IPS DF 4.7 (cell line): ENCODE results near the gene UST.
"Not testable (repeated sequence)": the region's sequence is repeated elsewhere in the genome, so short reads cannot be mapped to it uniquely, and the experiment has no call there.

ENCODE experiments used
- DNase-seq: peaks from one replicate; pipeline ENCODE4 v3.0.0-alpha.2; 2013; ENCODE audit warnings: low spot score; ENCODE audit errors: extremely low read depth

Gene UST

DNA sequence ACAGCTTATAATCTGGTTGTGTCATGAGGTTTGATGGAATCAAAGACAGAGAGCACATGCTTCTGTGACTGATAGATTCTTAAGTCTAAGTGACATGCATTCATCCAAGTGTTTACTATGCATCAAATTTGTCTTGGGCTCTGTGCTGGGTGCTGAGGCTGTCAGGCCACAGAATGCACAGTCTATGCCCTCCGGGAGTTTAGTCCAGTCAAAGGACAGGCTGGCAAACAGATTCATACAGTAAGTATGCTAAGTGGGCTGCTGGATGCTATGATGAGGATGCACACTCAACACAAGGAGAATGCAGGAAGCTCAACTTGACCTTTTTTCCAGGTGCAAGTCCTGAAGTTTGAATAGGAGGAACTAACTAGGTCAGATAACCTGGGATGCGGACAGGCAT, 146.7 kb downstream of the UST start:
- DNase-seq = no peak

DNA sequence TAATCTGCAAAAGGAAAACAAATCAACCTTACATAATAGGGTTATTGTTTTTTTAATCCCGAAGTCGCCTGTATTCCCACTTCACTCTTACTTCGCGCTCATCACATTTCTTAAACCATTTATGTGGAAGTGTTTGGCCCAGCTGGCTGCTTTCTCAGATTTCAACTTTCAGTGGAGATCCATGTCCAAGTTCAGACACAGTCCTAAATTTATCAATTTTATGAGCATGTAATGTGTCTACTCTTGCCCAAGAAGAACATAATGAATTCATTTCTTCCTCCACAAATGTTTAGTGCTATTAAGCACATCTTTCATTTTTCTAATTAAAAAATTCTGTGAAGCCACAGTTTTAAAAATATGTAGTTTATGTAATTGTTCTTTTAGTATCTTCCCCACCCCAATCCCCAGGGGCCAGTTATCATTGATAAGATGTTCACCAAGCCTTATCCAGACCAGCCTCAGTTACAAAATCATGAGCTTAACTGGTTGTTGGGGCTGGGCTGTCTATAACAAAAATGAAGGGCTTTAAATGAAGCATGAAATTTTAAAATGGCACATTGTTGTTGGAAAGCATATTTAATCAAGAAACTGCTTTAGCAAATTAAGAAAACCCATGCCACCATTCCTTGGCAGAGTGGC, 151.7 kb downstream of the UST start:
- no peak for DNase-seq

DNA sequence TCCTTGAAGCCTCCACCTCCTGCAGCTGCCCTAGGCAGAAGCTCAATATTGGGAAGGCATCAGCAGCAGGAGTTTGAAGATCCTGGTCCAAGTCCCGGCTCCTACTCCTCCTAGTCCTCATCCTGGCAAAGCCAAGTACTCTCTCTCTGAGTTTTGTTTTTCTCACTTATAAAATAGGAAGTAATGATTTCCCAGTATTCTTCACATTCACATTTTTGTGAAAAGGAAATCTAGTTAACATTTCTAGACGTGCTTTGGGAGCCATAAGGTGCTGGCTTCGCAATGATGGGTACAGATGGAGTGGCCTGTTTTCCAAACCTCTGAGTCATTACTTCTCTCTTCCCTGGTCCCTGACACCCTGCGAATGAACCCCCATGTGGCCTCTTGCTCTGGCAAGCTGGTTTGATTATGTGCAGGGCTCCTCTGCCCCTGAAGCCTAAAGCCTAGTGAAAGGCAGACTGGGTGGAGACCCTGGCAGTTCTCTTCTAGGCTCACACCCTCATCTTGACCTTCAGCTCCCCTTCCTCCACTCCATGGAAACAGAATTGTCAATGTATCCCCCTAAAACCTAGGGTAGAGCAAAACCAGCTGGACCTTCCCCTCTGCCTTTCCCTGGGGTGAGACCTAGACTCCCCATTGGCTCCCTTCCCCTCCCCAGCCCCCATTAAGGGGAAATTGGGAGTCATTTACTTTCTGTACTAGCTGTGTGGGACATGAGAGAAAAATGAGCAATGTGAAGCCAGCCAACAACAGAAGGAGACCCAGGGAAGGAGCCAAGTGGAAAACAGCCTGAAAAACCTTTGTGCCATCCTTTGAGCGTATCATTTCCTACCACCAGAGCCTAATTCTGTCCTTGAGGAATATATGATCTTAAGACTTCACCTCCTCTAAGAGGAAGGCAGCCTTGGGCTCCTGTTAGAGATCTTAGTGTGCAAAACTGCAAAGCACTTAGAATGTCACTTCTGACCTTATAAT, 158.4 kb downstream of the UST start:
- DNase-seq = no peak

GRCh38 chr6:148905901-148906300, 159.1 kb downstream of the UST start:
- DNase-seq = no peak

DNA sequence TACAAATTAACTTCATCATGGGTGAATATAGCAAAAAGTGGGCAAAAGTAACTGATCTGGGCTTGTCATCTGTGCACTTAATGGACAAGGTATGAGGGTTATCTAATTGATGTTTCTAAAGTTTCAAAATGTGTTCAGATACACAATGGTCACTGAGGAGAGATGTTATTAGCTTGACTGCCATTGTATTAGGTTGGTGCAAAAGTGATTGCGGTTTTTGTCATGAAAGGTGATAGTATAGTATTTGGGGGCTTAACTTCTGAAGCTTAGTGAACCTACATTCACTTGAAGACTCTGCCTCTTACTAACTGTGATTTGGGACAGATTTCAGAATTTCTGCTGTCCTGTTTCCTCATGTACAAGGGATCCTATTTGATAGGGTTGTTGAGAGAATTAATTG, 159.6 kb downstream of the UST start:
- DNase-seq = no peak

DNA sequence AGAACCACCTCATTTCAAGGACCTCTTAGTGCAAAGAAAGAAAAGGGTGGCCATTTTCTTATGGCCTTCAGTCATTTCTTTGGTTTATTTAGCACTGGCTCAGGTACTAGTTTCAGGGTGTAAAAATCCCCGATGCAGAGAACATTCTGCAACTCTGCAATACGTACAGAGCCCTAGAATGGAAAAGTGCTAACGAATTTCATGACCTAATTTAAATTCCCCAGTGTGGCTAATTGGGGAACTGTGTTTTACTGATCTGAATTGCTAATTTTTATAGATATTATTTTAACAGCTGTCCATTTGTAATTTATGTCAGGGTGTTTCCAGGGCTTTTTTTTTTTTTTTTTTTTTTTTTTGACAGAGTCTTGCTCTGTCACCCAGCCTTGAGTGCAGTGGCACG, 160.7 kb downstream of the UST start:
- no peak for DNase-seq

DNA sequence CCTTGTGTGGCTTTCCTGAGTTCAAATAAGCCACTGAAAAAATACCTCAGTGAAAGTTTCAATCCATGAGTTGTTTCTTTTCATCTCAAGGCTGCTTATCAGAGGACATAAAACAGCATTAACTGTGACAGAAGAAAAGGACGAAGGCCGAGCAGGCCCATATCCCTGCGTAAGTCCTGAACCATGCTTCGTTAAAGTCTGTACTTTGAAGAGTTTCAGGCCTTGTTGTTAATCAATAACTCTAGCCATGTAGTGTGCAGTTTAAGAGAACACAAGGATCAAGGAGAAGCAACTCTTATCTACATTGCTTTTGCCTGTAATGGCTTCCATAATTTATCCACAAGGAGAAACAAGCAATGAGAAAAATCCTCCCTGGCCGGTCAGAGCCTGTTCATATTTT, 165.4 kb downstream of the UST start:
- no peak for DNase-seq

DNA sequence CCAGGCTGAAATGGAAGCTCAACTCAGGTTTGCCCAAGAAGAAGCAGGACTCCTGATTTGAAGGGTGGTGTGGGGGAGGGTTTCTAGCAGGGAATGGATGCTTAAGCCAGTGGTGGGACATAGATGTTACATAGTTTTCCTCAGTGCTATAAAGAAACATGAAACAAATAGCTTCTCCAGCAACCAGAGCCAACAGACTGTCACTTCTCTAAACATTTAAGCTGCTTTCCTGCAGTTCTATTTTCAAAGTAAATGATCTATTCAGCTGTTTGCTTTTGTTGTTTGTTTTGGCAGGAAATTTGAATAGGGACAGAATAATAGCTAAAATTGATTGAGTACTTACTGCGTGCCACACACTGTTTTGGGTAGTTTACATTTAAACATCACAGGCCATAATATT, 169.0 kb downstream of the UST start:
- DNase-seq = no peak

DNA sequence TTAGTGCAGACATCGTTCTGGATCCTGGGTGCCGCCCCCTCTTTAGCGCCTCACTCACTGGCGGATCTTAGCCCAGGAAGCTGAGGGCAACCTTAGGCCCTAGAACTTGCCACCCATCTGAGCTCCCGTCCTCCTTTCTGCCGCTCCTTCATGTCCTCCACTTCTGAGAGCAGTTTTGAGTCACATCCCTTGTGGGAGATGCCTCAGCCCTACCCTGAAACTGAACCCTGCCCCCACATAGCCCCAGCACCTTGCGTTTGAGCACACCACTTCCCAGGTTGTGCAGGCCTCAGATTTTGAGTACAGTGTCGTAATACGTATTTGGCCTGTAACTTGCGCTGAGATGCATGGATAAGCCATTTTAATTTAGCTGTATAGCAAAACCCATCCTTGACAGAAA, 169.7 kb downstream of the UST start:
- DNase-seq = not testable (repeated sequence)

DNA sequence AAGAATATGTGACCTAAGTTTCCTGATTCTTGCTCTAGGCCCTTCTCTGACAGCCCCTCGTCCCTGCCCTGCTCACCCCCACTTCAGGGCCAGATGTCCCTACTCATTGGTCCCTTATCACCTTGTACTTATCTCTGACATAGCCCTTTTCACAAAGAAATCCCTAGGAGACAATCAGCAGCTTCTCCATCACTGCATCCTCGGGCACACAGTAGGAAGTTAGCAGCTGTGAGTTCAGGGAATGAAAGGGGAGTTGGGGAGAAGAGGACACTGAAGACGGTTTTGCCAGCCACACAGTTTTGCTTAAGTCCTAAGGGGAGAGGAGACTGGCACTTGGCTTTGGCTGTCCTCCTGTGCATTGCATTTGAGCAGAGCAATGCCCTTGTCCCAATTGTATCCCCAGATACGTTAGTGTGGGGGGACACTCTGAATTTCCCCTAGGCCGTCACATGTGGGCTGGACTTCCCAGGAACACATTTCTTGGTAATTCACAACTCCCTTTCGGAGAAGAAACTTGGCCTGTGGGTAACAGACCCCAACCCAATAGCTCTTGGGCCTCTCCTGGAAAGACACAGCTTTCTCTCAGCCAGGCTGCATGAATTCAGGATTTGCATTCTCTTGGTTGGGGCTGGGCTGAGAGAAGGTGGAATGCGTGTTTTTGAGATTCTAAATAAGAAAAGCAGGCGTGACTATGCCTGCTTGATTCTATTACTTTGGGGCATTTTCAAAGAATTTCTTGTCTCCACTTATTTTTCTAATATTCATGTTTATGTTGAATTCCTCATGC, 177.6 kb downstream of the UST start:
- no peak for DNase-seq

GRCh38 chr6:148925701-148926100, 178.9 kb downstream of the UST start:
- DNase-seq = no peak

DNA sequence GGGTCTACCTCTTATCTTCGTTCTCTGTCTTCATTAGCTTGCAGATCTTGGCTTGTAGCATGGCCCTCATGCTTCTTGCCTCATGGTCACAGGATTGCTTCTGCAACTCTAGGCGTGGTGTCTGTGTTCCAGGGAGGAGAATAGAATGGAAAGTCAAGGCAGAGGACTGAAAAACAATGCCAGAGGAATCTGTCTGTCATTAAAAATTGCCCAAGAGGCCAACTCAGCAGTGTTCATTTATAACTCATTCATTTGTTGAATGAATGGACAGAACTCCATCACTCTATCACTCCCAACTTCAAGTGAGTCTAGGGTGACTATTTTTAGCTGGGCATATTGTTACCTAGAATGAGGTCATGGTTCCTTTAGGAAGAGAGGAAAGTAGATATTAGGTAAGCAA, 179.6 kb downstream of the UST start:
- DNase-seq = no peak

DNA sequence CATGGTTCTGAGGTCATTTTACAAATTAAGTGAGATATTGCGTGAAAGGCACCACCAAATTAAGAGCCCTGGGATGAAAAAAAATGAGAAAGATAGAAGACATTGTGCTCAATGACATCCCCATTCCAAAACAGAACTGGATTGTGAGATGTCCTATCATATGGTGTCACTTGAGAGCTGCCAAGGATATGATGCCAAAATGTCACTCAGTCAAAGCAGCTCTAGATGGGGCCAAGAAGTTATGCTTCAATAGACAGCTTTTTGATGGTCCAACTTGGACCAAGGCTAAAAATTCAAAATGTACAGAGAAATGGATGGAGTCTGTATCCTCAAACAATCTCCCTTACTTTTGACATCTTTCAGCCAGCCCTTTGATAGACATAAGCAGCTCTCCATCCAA, 180.8 kb downstream of the UST start:
- no peak for DNase-seq

- no peak for DNase-seq
Observed at GRCh38 chr6:148928811-148929210, 182.0 kb downstream of the UST start.

GRCh38 chr6:148932208-148932607, 185.4 kb downstream of the UST start:
- no peak for DNase-seq

DNA sequence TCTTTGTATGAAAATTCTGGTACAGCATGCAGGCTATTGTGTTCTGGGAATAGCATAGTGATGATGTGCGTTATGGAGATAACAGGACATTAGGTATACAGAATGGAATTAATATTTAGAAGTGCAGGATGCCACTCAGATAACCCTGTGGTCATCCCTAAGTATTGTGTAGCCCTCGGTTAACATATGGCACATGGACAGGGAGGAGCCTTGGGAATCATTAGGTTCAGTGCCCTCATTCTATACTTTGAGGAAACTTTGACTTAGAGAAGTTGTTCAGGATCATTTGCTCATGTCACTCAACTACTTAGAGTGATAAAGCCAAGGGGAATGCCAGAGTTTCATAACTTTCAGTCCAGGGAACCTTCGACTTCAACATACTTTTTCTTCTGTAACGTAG, 185.9 kb downstream of the UST start:
- DNase-seq = no peak

- no peak for DNase-seq
Observed at GRCh38 chr6:148934539-148934938, 187.7 kb downstream of the UST start.

- DNase-seq = no peak
Observed at GRCh38 chr6:148934961-148935360, 188.1 kb downstream of the UST start.

- DNase-seq = no peak
Observed at GRCh38 chr6:148935705-148936435, 189.0 kb downstream of the UST start.

DNA sequence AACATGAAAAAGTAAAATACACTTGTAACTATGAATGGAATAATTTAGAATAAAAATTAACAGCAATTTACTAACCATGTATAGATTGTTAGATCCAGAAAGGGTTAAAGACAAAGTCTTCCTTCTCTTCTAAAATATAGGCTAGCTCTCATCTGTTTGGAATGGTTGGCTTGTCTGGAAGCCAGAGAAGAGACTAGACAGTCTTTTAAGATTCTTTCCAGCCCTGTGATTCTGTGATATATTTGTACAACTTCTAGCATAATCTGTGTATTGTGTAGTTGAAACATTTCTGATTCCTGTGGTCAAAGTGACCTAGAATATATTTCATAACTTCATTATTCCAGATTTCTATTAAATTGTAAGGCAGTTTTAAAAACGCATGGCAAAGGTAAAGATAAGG, 196.6 kb downstream of the UST start:
- no peak for DNase-seq

DNA sequence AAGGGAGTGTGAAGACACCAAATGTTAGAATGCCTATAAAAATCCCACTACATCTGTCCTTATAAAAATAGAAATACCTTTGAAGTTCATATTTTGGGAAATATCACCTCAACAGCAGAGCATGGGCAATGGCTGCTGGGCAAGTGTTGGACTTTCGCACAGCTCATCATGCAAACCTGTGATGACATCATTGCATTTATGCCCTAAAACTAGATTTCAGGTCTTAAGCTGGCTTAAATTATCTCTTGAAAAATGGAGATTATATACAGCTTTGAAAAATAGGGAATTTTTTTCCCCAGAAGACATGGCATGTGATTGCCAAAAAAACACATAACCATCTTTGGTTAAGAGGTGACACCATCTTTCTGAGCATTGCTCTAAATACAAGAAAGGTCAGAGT, 197.8 kb downstream of the UST start:
- no peak for DNase-seq
